Measurements from ENCODE around the gene PIK3CB. TPM values are rescaled to one million over a fixed set of nuclear protein-coding genes. Genes with fewer than 3 reads are reported as not detected.

PIK3CB gene
- total RNA-seq, 2 donors from 2014 or later: 20.6 to 32.0 TPM

GRCh38 chr3:138642226-138642926, 192.4 kb downstream of the PIK3CB start:
- H3K36me3 ChIP-seq: no peaks in the 10 kb centered on the region
- H3K4me3 ChIP-seq: no peak overlapping the region
- no peaks in the 10 kb centered on the region for H3K4me1 ChIP-seq (ENCODE audit: control insufficient read depth in 1 of 2, low read depth in 2 of 2)
- no peak for TF ChIP-seq CTCF (IDR thresholded peaks at IDR 0.05)
- H3K27me3 ChIP-seq (replicated peaks; ENCODE audit: insufficient read depth): no peaks in the 10 kb centered on the region
- ATAC-seq (ENCODE audit: insufficient number of reproducible peaks, low FRiP score, low read depth): no peak
- DNase-seq (ENCODE audit: low spot score): no peak
- peaks cover 42% of the 10 kb centered on the region for H3K9me3 ChIP-seq
- no peak overlapping the region for H3K27ac ChIP-seq

- Histone ChIP-seq H3K27me3 (replicated peaks; ENCODE audit: insufficient read depth) (no peaks in the 10 kb centered on the region), H3K27ac (no peak overlapping the region), H3K4me3 (no peak overlapping the region), H3K4me1 (ENCODE audit: control insufficient read depth in 1 of 2, low read depth in 2 of 2) (no peaks in the 10 kb centered on the region), H3K9me3 (peaks cover 24% of the 10 kb centered on the region), H3K36me3 (no peaks in the 10 kb centered on the region)
- no peak for ATAC-seq (ENCODE audit: insufficient number of reproducible peaks, low FRiP score, low read depth)
- TF ChIP-seq CTCF (IDR thresholded peaks at IDR 0.05): no peak
- no peak for DNase-seq (ENCODE audit: low spot score)
Observed at GRCh38 chr3:138640537-138640936, 194.2 kb downstream of the PIK3CB start.

- Histone ChIP-seq H3K27ac (no peak overlapping the region), H3K9me3 (peaks cover 8% of the 10 kb centered on the region), H3K27me3 (replicated peaks; ENCODE audit: insufficient read depth) (no peaks in the 10 kb centered on the region), H3K4me1 (ENCODE audit: control insufficient read depth in 1 of 2, low read depth in 2 of 2) (no peaks in the 10 kb centered on the region), H3K4me3 (no peak overlapping the region), H3K36me3 (no peaks in the 10 kb centered on the region)
- no peak for TF ChIP-seq CTCF (IDR thresholded peaks at IDR 0.05)
- ATAC-seq (ENCODE audit: insufficient number of reproducible peaks, low FRiP score, low read depth) (no peak), DNase-seq (ENCODE audit: low spot score) (no peak)
Observed at GRCh38 chr3:138638641-138639040, 196.1 kb downstream of the PIK3CB start.

- H3K4me3 ChIP-seq: no peak overlapping the region
- DNase-seq (ENCODE audit: low spot score) (no peak), ATAC-seq (ENCODE audit: insufficient number of reproducible peaks, low FRiP score, low read depth) (no peak)
- H3K9me3 ChIP-seq: no peaks in the 10 kb centered on the region
- H3K27ac ChIP-seq: no peak overlapping the region
- TF ChIP-seq CTCF (IDR thresholded peaks at IDR 0.05): no peak
- H3K36me3 ChIP-seq: peaks cover 10% of the 10 kb centered on the region
- no peaks in the 10 kb centered on the region for H3K4me1 ChIP-seq (ENCODE audit: control insufficient read depth in 1 of 2, low read depth in 2 of 2)
- no peaks in the 10 kb centered on the region for H3K27me3 ChIP-seq (replicated peaks; ENCODE audit: insufficient read depth)
Observed at GRCh38 chr3:138629526-138629925, 205.2 kb downstream of the PIK3CB start.

GRCh38 chr3:138625707-138626365, 208.9 kb downstream of the PIK3CB start:
- Histone ChIP-seq H3K4me1 (ENCODE audit: control insufficient read depth in 1 of 2, low read depth in 2 of 2) (no peaks in the 10 kb centered on the region), H3K9me3 (no peaks in the 10 kb centered on the region), H3K4me3 (no peak overlapping the region), H3K36me3 (peaks cover 7% of the 10 kb centered on the region), H3K27me3 (replicated peaks; ENCODE audit: insufficient read depth) (no peaks in the 10 kb centered on the region), H3K27ac (no peak overlapping the region)
- DNase-seq (ENCODE audit: low spot score) (no peak), ATAC-seq (ENCODE audit: insufficient number of reproducible peaks, low FRiP score, low read depth) (no peak)
- no peak for TF ChIP-seq CTCF (IDR thresholded peaks at IDR 0.05)

All from thoracic aorta (tissue), 2 donors.